RPMI8226 (cell line): ENCODE measurements around the gene PBX3.

ENCODE experiments used
- DNase-seq: peaks from one replicate; pipeline ENCODE4 v3.0.0-alpha.2; 2015

PBX3 gene

GRCh38 chr9:126000731-126001580 lies 253.8 kb downstream of the PBX3 start:
- no peak for DNase-seq

DNA sequence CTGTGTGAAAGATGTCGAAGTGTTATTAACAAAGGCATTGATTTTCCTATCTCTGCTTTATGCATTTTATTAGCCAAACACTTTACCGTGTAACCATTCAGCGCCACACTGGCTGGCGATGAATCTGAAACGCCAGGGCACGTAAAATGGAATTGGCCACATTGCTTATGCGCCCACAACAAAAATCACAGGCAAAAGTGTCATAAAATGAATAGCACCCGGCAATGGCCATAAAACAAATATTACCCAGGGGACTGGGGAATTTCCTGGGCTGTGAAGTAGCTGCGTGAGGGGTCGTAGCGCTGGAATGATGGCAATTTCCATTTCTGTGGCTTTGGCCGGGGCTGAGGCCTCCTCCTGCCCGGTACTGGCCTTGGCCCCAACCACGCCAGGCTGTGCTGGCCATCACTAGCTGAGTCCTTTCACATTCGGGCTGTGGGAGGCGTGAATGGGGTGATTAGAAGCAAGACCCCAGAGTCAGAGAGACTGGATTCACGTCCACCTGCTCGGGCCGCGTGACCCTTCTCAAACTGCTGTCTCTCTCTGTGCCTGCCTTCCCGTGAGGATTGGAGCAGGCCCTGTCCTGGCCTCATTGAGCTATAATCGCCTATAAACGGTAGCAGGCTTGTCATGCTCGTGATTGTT lies 254.5 kb downstream of the PBX3 start:
- no peak for DNase-seq

- no peak for DNase-seq
These were observed 255.5 kb downstream of the PBX3 start for GRCh38 chr9:126002476-126003350.

DNA sequence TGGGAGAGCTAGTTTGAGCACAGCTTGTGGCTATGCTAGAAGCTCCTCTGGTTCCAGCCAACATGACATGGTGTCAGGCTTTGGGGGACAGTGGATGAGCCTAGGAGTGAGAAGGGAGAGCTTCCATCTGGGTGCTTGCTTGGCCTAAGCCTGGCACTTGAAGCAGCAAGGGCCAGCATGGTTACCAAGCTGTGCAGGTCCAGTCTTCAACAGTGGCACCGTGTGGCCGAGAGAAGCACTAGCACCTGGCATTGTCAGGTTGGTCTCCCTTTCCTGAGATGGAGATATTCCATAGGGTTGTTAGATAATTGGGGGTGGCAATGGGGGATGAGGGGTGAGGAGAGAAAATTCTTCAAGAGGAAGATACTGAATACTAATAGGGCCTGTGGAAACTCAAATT lies 261.9 kb downstream of the PBX3 start:
- DNase-seq = no peak

- no peak for DNase-seq
These were observed 267.6 kb downstream of the PBX3 start for GRCh38 chr9:126014726-126015125.

DNA sequence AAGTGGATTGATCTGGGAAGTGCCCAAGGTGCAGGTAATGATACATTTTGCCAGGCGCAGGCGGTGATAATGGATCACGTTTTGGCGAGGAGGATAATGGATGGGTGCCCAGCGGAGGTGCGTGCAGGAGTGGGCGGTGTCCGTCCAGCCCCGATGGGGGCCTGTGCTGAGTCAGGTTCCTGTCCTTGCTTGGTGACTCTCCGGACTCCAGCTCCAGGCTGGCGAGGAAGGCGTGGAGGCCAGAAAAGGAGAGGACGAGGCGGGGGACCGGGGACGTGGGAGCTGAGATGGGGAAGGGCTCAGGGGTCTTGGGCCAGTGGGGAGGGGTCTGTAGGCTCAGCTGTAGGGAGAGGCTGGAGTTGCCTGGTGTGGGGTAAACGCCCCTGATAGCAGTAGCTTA lies 268.3 kb downstream of the PBX3 start:
- no peak for DNase-seq

DNA sequence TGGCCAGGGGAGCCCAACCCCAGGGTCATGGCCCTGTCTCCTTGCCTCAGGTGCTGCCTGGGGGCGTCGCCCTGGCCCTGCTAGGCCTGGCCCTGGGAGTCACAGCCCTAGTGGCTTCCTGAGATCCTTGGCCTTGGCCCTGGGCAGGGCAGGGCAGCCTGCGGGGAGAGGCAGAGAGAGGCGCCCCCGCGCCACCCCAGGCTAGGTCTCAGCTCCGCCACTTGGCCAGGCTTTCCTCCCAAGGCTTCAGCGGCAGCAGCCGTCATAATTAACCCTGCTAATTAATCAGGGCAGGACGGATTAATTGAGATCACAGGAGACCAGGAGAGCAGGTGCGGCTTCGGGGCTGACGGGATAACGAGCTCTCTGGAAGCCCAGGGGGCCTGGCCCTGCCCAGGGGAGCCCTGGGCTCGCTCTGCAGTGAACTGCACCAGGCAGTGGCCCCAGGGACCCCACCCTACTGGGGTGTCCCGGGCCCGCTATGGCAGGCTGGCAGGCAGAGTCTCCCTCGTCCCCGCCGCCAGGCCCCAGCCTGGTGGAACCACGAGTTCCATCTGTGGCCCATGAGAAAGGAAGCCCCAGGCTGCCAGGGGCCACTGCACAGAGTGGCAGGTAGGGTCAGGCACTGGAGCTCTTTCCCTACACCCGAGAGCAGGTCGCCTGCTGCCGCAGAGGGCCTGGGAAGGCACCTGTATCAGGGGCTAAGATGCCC lies 269.6 kb downstream of the PBX3 start:
- no peak for DNase-seq
